AG08396 (cell line): Measurements from ENCODE around the gene MYO5C.
"Not testable (repeated sequence)": the region's sequence is repeated elsewhere in the genome, so short reads cannot be mapped to it uniquely, and the experiment has no call there.

ENCODE experiments used
- DNase-seq: peaks from one replicate; pipeline ENCODE4 v3.0.0; 2012; ENCODE audit warnings: low spot score, mixed read lengths

Gene MYO5C

DNA sequence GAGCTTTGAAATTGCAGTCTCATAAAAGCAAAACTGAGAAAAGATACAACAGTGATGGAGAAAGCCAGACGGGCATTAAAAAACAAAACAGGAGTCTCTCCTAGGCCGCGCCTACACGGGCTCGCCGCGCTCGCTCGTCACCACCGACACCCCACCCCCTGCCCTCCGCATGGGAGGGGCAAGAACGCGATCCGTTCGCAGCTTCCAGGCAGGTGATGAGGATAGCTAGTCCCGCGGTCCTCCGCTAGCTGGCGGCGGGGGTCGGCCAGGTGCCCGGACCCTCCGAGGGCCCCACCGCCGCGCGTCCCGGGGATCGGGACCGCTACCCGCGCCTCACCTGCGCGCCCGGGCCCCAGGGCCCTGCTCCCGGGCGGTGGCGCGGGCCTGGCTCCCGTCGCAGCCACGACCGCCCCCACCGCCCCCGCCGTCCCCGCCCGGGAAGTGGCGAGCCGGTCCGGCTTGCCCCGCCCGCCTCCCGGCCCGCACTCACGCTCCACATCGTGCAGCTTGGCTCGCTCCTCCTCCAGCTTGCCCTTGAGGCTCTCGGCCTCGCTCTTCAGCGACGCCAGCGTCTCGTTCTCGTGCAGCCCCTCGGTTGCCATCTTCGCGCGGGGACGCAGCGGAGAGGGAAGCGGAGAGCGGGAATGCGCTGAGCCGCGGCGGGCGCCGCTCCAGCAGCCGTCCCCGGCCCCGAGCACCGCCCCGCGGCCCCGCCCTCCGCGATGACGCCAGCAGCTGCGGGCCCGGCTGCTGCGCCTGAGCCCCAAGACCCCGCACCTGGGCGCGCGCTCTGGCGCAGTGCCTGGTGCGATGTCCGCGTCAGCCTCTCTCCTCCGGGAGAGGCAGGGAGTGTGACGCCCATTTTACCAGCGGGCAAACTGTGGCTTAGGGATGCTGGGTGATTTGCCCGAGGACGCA is 116.1 kb downstream of the MYO5C start:
- DNase-seq = peak; percentile 95

DNA sequence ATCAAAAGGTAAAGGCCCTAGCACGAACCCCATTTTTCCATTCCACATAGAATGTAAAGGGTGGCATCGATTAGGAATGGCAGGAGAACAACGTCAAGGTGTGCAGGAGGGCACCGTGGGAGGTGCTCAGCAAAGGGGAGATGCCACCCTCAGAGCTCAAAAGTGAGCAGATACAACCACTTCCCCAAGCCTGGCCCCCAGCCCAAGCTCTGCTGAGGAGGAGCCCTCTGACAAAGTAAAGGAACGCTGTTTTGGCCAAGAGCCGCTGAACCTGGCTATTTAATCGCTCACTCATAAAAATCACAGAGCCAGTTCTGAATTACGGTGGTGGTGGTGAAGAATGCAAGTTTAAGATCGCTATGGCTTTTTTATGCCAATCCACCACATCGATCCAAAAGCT is 116.8 kb downstream of the MYO5C start:
- no peak for DNase-seq

DNA sequence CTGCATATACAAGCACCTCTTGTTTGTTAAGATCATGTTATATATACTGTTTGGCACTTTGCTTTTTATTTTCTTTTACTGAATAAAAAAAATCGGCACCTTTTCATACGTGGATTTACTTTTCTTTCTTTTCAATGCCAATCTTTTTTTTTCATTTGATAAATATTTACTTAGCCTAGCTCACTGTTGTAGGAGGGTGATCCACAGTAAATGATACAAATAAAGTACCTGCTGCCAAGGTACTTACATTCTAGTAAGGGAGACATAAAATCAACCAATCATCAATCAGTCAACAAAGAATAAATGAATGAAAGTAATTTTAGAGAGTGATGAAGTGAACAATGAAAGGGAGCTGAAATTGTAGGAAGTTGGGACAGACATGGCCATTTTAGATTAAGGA is 122.7 kb downstream of the MYO5C start:
- DNase-seq = no peak

DNA sequence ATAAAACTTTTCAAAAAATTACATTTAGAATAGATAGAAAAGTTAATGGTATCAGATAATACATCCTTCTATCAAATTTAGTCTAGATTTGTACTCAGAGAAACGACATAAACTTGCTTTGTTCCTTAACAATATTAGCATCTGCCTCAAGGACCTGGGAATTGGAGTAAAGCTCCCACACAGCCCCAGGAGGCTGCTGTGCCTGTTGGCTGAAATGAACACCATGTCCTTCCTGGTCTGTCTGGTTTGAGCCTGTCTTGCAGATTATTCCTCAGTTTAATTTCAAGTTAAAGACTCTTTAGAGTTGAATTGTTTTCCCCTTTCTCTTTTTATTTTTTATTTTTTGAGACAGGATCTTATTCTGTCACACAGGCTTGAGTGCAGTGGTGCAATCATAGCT is 123.8 kb downstream of the MYO5C start:
- no peak for DNase-seq

DNA sequence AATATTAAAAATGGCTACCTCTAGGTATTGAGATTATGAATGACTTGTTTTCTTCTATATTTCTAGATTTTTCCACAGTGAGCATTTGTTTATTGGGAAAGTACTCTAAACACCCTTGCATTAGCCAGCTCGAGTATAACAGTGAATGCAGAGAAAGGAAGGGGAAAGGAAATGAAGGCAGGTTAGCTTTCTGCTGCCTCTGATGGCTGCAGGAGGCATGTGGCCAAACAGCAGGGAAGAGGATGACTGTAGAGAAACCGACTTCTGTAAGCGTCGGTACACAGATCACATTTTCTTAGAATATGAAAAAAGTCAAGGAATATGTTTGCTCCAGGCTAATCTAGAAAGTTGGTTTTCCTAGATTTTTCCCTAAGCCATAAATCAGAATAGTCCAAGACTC is 124.2 kb downstream of the MYO5C start:
- DNase-seq = no peak

DNA sequence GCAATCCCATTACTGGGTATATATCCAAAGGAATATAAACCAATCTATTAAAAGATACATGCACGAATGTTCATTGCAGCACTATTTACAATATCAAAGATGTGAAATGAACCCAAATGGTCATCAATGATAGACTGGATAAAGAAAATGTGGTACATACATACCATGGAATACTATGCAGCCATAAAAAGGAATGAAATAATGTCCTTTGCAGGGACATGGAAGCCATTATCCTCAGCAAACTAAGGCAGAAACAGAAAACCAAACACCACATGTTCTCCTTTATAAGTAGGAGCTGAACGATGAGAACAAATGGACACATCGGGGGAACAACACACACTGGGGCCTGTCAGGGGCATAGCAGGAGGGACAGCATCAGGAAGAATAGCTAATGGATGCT is 125.4 kb downstream of the MYO5C start:
- not testable (repeated sequence) for DNase-seq

DNA sequence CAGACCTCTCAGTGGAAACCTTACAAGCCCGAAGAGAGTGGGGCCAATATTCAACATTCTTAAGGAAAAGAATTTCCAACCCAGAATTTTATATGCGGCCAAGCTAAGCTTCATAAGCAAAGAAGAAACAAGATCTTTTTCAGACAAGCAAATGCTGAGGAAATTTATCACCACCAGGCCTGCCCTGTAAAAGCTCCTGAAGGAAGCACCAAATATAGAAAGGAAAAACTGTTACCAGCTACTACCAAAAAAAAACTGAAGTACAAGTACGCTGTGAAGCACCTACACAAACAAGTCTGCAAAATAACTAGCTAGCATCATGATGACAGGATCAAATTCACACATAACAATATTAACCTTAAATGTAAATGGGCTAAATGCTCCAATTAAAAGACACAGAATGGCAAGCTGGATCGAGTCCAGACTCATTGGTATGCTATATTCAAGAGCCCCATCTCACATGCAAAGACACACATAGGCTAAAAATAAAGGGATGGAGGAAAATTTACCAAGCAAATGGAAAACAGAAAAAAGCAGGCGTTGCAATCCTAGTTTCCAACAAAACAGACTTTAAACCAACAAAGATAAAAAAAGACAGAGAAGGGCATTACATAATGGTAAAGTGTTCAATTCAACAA is 130.0 kb downstream of the MYO5C start:
- DNase-seq = not testable (repeated sequence)

DNA sequence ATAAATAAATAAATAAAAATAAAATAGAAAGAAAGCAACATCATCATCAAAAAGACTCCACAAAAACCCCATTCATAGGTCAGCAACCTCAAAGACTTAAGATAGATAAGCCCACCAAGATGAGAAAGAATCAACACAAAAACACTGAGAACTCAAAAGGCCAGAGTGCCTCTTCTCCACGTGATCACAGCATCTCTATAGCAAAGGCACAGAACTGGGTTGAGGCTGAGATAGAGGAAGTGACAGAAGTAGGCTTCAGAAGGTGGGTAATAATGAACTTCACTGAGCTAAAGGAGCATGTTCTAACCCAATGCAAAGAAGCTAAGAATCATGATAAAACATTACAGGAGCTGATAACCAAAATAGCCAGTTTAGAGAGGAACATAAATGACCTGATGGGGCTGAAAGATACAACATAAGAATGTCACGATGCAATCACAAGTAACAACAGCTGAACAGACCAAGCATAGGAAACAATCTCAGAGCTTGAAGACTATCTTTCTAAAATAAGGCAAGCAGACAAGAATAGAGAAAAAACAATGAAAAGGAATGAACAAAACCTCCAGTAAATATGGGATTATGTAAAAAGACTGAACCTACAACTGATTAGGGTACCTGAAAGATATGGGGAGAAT is 130.9 kb downstream of the MYO5C start:
- no peak for DNase-seq

DNA sequence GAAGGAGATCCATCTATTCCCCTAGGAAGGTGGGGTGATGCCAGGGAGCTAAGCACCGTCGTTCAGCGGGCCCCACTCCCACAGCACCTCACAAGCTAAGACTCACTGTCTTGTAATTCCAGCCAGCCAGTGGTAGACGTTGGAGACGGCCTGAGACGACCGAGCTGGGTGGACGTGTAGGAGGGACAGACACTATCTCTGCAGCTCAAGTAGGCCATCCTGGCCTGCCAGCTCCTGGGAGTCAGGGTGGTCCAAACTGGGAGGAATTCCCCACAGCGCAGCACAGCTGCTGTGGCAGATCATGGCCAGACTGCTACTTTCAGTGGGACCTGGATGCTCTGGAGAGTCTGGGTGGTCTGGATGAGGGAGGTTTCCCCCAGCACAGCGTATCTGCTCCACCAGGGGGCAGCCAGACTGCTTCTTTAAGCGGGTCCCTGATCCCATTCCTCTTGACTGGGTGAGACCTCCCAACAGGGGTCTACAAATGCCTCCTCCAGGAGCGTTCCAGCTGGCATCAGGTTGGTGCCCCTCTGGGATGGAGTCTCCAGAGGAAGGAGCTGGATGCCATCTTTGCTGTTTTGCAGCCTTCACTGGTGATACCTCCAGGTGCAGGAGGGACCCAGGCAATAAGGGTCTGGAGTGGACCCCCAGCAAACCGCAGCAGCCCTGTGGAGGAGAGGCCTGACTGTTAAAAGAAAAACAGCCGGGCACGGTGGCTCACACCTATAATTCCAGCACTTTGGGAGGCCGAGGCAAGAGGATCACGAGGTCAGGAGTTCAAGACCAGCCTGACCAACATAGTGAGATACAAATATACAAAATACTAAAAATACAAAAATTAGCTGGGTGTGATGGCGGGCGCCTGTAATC is 132.0 kb downstream of the MYO5C start:
- no peak for DNase-seq

DNA sequence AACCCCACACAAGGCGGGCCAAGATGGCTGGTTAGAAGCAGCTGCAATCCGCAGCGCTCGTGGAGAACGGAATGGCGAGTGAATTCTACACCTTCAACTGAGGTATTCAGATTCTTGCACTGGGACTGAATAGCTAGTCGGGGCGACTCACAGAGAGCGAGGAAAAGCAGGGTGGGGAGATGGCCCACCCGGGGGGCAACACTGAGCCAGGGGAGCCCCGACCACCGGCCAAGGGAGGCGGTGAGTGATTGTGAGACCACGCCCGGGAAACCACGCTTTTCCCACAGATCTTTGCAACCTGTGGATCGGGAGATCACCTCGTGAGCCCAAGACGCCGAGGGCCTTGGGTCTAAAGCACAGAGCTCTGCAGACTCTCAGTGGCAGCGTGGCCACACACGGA is 132.7 kb downstream of the MYO5C start:
- no peak for DNase-seq

DNA sequence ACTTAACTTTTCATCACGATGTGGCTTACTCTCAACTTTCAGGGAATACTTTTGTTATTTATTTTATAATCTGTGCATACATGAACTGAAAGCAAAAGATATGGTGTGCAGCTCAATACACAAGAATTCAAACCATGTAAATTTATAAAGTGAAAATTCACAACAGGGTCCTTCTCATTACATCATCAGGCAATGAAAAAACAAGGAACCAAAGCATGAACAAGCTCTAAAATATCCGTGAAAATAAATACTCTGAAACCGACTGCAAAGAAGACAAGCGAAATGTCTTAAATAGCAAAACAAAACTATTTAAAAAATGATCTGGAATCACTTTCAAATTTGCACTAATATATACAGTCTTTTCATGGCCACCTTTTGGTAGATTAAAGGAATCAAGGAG is 133.3 kb downstream of the MYO5C start:
- peak; percentile 69 for DNase-seq

DNA sequence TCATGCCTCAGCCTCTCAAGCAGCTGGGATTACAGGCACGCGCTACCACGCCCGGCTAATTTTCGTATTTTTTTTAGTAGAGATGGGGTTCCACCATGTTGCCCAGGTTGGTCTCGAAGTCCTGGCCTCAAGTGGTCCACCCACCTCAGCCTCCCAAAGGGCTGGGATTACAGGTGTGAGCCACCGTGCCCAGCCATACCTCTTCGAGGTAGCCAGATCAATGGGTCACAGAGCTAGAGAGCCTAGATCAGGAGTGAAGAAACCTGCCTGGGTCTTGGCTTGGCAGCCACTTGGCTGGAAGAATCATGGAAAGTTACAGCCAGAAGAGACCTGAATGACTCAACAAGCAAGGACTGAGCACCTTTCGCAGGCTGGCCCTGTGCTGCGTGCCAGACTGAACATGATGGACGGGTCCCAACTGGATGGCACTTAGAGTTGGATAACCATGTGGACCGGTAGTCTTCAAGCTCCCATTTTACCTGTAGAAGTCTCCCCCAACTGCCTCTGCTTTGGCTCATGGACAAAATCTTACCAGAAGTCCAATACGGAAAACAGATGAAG is 134.1 kb downstream of the MYO5C start:
- DNase-seq = no peak

DNA sequence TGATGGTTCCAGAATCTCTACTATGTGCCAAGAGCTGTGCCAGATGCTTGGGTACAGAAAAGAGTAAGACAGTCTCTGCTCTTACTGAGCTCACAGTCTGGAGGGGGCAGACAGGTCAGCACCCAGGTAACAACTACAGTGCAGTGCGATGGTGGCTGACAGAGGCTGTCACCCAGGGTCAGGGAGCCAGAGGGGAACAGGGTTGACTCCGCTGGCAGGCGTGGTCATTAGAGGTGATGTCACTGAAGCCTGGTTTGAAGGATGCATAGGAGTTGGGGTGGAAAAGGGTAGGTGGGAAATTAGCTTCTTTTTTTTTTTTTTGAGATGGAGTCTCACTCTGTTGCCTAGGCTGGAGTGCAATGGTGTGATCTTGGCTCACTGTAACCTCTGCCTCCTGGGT is 136.0 kb downstream of the MYO5C start:
- DNase-seq = no peak

DNA sequence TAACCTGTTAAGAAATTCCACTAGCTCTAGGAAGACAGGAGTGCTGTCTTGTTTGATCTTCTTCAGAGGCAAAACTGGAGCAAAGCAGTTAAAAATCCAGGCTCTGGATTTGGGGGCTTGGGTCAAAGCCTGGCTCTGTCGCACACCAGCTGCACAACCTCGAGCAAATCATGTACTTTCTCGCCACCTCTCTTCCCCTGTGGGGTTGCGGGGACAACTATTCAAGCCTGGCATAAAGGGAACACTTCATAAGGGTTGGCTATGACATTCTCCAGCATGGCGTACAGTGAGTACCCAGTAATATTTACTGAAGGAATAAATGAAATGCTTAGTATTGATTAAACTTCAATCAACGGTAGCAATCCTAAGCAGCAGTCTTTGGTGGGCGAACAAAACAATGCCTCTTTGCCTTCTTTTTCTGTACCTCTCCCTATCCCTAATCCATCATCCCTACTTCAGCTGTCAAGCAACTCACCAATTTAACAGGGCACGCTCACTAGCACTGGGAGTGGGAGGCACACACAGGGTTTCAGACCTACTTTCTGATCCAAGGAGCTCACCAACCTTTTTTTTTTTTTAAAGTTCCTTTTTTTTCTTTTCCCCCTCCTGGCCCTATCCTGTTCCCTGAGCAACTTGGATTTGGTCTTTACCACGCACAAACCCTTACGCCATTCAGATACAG is 137.4 kb downstream of the MYO5C start:
- DNase-seq = no peak

DNA sequence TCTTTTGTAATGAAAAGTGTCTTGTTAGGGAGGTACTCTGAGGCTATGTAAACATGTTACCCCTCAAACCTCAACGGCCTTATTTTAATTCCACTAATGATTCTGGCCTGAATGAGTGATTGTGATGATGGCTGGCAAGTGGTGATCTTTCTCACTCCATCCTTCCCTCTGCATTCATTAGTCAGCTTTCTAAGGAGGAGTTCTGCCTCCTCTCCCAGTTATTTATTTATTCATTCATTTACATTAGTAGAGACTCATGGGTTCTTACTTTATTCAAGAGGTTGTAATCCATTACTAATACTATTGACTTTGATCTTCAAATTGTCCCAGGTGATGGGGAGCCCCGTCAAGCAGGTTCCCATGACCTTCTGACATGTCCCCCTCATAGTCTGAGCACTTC is 139.7 kb downstream of the MYO5C start:
- no peak for DNase-seq

DNA sequence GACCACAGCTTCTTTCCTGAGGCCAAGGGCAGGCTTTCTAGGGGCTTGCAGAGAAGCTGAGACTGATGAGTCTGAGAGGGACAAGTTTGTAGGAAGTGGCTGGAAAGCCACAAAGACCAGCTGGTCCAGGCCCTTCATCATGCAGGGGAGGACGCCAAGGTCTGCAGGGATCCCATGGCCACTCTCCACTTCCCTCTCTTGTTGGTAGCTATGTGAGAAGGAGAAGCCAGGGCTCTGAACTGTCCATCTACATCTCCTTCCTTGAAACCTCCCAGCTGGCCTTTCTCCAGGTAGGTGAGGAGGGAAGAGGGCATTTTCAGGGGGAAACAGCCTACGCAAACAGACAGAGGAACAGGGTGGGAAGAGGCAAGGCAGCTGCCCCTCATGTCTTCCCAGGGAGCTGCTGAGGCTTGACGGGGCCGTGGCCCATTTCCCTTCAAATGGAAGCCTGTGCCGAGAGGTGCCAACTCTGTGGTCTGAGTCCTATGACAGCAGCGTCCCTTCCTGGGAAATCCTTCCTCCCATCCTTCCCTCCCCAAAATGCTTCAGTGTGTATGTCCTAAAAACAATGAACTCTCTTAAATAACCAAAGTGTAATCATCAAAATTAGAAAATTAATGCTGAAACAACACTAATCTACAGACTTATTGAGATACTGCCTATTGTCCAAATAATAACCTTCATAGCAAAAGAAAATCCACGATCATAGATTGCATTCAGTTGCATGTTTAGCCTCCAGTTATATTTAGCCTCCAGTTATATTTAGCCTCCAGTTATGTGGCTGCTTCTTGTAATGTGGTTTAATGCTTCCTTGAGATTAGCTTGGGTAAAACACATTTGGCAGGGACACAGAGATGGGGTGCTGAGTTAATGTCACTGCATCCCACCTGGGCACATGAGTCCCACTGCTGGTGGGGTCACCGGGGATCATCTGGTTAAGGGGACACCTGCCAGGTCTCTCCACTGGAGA is 140.4 kb downstream of the MYO5C start:
- DNase-seq = no peak

DNA sequence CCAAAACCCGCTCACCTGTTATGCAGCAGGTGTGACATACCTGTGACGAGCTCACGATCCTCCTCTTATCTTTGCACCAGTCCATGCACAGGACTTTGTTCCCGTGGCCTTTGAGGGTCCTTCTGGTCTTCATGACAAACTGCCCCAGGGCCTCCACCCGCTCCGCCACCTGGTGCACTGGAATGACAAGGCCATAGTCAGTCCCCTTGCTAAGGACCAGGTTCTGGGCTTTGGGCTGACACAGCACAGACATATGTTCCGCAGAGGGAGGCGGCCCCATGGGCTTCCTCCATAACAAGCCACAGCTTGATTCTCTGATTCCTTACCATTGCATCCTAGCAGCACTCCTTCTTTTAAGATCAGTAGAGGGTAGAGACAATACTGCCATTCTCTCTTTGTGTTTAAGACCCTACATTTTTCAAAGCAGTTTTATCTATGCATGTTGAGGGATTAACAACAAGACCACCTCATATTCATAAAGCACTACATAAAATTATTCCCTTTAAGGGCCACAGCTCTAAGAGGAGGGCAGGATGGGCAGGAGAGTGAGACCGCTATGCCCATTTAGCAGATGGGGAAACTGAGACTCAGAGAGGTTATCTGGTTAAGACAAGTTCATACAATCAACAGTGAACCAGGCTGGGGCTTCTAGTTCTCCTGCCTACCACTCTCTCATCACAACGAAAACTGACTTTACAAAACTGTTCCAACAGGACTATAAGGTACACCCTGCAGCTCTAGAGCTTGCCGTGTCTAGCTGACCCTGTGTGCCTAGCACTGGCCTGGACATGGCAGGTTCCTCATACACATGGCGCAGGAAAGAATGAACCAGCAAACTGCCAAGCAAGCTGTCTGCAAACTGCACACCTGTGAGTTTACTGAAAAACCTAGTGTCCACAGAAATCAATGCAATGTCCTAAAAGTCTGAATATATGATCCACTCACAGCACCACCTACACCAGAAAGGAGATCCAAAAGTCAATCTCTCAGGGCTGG is 141.4 kb downstream of the MYO5C start:
- no peak for DNase-seq

DNA sequence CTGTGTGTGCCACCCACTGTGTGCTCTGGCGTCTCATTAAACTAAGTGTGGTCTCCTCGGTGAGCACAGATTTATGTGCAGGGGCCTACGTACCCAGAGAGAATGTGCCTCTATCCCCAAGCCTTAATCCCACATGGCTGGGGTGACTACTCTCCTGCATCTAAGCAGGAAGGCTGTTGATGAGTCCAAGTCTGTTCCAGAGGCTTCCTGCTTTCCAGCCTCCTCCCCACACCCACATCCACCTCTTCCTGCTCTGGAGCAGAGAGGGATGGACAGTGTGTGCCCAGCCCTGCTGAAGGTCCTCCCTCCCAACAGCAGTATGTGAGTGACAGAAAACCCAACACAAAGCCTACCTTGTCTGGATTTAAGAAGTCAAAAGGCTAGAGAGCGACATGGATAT is 144.3 kb downstream of the MYO5C start:
- DNase-seq = no peak

DNA sequence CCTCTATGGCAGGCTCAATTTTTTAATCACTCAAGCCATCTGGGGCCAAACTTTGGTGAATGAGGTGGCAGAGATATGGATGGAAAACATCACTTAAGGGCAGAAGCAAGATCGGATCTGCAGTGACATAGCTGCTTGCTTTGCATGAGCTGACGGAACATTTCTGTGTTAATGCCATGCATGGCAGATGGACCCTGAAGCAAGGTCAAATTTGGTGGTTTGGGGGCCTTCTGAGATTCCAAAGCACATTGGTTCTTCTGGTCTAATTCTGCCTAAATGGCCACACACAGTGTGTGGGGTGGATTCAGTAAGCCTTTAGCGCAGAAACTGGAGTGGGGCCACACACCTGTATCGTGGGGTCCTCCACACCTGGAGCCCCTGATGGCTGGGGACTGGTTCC is 144.7 kb downstream of the MYO5C start:
- no peak for DNase-seq
